Panc1 (cell line): Measurements from ENCODE around the gene KANSL3. TPM values are rescaled to one million over a fixed set of nuclear protein-coding genes. Genes with fewer than 3 reads are reported as not detected.
"Not testable (repeated sequence)": the region's sequence is repeated elsewhere in the genome, so short reads cannot be mapped to it uniquely, and the experiment has no call there.

Source experiments
- ATAC-seq: fragments of 200-7000 bp; cut with Tn5 transposase; 2 replicates; pipeline ENCODE4 v1.9.1; 2020; ENCODE audit warnings: mild to moderate bottlenecking, moderate library complexity
- BruUV-seq: library from RNA; stranded (reverse); fragments of 400-500 nt; replicated peaks from 2 replicates; lab custom pipeline; 2021; lab: Mats Ljungman, UMichigan
- CTCF ChIA-PET: fragments of 300-600 bp; sonication (Branson Sonifier 250); formaldehyde crosslinking; loops from one replicate; lab custom pipeline; 2022; ENCODE audit warnings: antibody characterized with exemption; lab: Charles Lee
- POLR2A ChIA-PET: fragments of 300-600 bp; sonication (Branson Sonifier 250); formaldehyde crosslinking; loops from one replicate; lab custom pipeline; 2022; ENCODE audit warnings: antibody characterized with exemption; lab: Charles Lee
- DNase-seq: peaks from one replicate; pipeline ENCODE4 v3.0.0-alpha.2; 2010; ENCODE audit warnings: low read depth, low spot score
- H3K27ac ChIP-seq: 2 replicates; pipeline ENCODE4 v1.5.1; 2011; ENCODE audit warnings: mild to moderate bottlenecking, low read length, inconsistent platforms
- H3K27me3 ChIP-seq: fragments of 200-500 bp; sonication (Bioruptor generic); 2 replicates; pipeline ENCODE4 v1.6.0; 2014; ENCODE audit warnings: low read length, inconsistent platforms; ENCODE audit not compliant: control insufficient read depth, insufficient read depth
- H3K36me3 ChIP-seq: fragments of 200-500 bp; sonication (Bioruptor generic); 2 replicates; pipeline ENCODE4 v1.5.1; 2014; ENCODE audit warnings: inconsistent platforms, mild to moderate bottlenecking, low read length, moderate library complexity; ENCODE audit not compliant: control insufficient read depth, insufficient read depth
- H3K4me1 ChIP-seq: 2 replicates; pipeline ENCODE4 v1.5.1; 2011; ENCODE audit warnings: inconsistent platforms, mild to moderate bottlenecking, low read length, moderate library complexity; ENCODE audit not compliant: control insufficient read depth, insufficient read depth
- H3K4me3 ChIP-seq, 2 experiments: 2 replicates each; pipeline ENCODE4 v1.5.1; 2011 to 2012; ENCODE audit warnings: low read depth in 2 of 2, low read length in 2 of 2, mild to moderate bottlenecking in 2 of 2, inconsistent platforms in 1 of 2, moderate library complexity in 1 of 2
- H3K9me3 ChIP-seq: fragments of 200-500 bp; sonication (Bioruptor generic); 2 replicates; pipeline ENCODE4 v1.5.1; 2014; ENCODE audit warnings: low read depth, mild to moderate bottlenecking, inconsistent platforms, low read length, moderate library complexity; ENCODE audit not compliant: control insufficient read depth, insufficient read depth
- CTCF ChIP-seq: fragments of 450-650 bp; IDR thresholded peaks from 2 replicates; pipeline ENCODE4 v1.5.1; 2017; ENCODE audit warnings: mild to moderate bottlenecking
- POLR2AphosphoS5 ChIP-seq: IDR thresholded peaks from 2 replicates; pipeline ENCODE4 v1.6.1; 2012; ENCODE audit warnings: mild to moderate bottlenecking, low read depth, low read length, moderate library complexity
- REST ChIP-seq, 2 experiments: IDR thresholded peaks; 2 replicates each; pipeline ENCODE4 v1.6.1; 2011 to 2012; ENCODE audit warnings: low read depth in 2 of 2, control low read depth in 1 of 2, low read length in 1 of 2, mild to moderate bottlenecking in 1 of 2, moderate library complexity in 1 of 2; ENCODE audit not compliant: insufficient read depth in 1 of 2
- SIN3A ChIP-seq: IDR thresholded peaks from 2 replicates; pipeline ENCODE4 v1.6.1; 2012; ENCODE audit warnings: low read depth, mild to moderate bottlenecking, low read length, moderate library complexity, borderline replicate concordance; ENCODE audit not compliant: insufficient read depth
- TCF7L2 ChIP-seq: IDR thresholded peaks from 2 replicates; pipeline ENCODE4 v1.6.1; 2011; ENCODE audit warnings: mild to moderate bottlenecking, low read depth, low read length, inconsistent platforms
- in situ Hi-C: cut with HindIII; loops from 2 replicates; pipeline ENCODE4 v1.10.0; 2016; ENCODE audit warnings: low sequenced_read_pairs, low pct_unique_long_range_greater_than_20kb
- intact Hi-C: fragments of 100-400 bp; cut with micrococcal nuclease; formaldehyde crosslinking; loops from one replicate; pipeline ENCODE4 v1.10.0; 2022; ENCODE audit not compliant: unreplicated experiment
- total RNA-seq: library from RNA; stranded (reverse); gene quantifications from one replicate; pipeline ENCODE4 v1.2.1, GENCODE V29; 2021; ENCODE audit not compliant: unreplicated experiment

KANSL3 gene
- total RNA-seq, 1 experiment from 2014 or later: 50.3 TPM

GRCh38 chr2:96669539-96670215 lies 31.6 kb upstream of the KANSL3 start:
- ATAC-seq (0 out of 2 replicates have a peak, but pooled peaks have one; percentile 35), DNase-seq (no peak)
- ChIA-PET CTCF (no interaction called here), POLR2A (no interaction called here)
- in situ Hi-C loops: no loop called here
- Histone ChIP-seq H3K4me3 (no peak overlapping the region), H3K4me1 (no peaks in the 10 kb centered on the region), H3K9me3 (no peaks in the 10 kb centered on the region), H3K27ac (no peak overlapping the region), H3K27me3 (no peaks in the 10 kb centered on the region), H3K36me3 (no peaks in the 10 kb centered on the region)
- TF ChIP-seq SIN3A: no peak
- TF ChIP-seq POLR2AphosphoS5: no peak
- no peak for TF ChIP-seq CTCF
- TF ChIP-seq TCF7L2: no peak
- TF ChIP-seq REST (IDR thresholded peaks at IDR 0.05; ENCODE audit: insufficient read depth in 1 of 2, low read depth in 2 of 2, low read length in 1 of 2): no peak
- no TSS peak for BruUV-seq
- intact Hi-C loops: no loop called here

GRCh38 chr2:96668771-96669170 lies 30.7 kb upstream of the KANSL3 start:
- Histone ChIP-seq H3K27ac (no peak overlapping the region), H3K36me3 (no peaks in the 10 kb centered on the region), H3K27me3 (no peaks in the 10 kb centered on the region), H3K9me3 (0 out of 2 replicates have a peak, but pooled peaks cover 4% of the 10 kb centered on the region), H3K4me1 (no peaks in the 10 kb centered on the region), H3K4me3 (no peak overlapping the region)
- CTCF ChIA-PET: no interaction called here
- in situ Hi-C loops (no loop called here), intact Hi-C loops (no loop called here)
- ATAC-seq: no peak
- TF ChIP-seq TCF7L2 (no peak), POLR2AphosphoS5 (no peak), SIN3A (no peak), REST (IDR thresholded peaks at IDR 0.05; ENCODE audit: insufficient read depth in 1 of 2, low read depth in 2 of 2, low read length in 1 of 2) (no peak), CTCF (no peak)
- BruUV-seq: no TSS peak
- POLR2A ChIA-PET: no interaction called here
- DNase-seq: no peak

GRCh38 chr2:96665717-96666116 lies 27.6 kb upstream of the KANSL3 start:
- H3K9me3 ChIP-seq, ATAC-seq, BruUV-seq, DNase-seq, H3K27ac ChIP-seq, H3K36me3 ChIP-seq, CTCF ChIA-PET, H3K4me1 ChIP-seq, H3K4me3 ChIP-seq, intact Hi-C loops, in situ Hi-C loops, H3K27me3 ChIP-seq, POLR2A ChIA-PET: not testable (repeated sequence)
